RPMI7951 (cell line): ENCODE results near the gene PHLDB2. TPM values are rescaled to one million over a fixed set of nuclear protein-coding genes. Genes with fewer than 3 reads are reported as not detected.

Experiments used
- DNase-seq: peaks from one replicate; pipeline ENCODE4 v3.0.0-alpha.2; 2012; ENCODE audit warnings: low read depth
- total RNA-seq: library from RNA; depleted of rRNA; stranded (reverse); fragments of >200 nt; shearing (Covaris generic); gene quantifications from 2 replicates; pipeline ENCODE4 v1.2.3, GENCODE V29; 2014; rRNA removed

The PHLDB2 gene
- total RNA-seq, 1 experiment from 2014 or later = 122 TPM

DNA sequence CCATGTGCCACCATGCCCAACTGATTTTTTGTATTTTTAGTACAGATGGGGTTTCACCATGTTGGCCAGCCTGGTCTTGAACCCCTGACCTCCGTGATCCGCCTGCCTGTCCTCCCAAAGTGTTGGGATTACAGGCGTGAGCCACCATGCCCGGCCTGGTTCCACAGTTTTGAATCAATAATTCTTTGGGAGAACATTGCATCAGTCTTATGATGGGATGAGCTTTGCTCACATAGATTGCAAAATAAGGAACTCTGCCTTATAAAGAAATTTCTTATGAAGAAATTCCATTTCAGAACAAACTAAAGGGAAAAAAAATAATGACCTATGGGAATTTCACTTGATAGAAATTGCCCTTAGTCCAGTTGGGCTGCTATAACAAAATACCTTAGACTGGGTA, 159.6 kb downstream of the PHLDB2 start:
- DNase-seq = no peak

DNA sequence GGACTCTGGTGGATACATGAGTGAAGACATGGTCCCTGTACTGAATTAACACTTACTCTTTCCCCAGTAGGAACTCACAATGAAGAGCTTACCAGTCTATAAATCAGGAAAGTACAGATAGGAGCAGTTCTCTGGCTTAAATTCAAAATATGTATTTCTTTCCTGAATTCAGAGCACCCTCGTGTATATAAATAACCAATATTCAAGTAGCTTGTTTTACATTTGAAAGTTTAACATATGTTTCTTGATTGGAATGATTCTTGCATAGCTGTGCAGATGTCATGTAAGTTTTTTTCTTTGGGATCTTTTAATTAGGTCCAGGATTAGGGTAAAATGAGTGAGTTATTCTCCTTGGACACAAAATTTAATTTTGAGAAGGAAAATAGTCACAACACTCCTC, 160.7 kb downstream of the PHLDB2 start:
- no peak for DNase-seq

DNA sequence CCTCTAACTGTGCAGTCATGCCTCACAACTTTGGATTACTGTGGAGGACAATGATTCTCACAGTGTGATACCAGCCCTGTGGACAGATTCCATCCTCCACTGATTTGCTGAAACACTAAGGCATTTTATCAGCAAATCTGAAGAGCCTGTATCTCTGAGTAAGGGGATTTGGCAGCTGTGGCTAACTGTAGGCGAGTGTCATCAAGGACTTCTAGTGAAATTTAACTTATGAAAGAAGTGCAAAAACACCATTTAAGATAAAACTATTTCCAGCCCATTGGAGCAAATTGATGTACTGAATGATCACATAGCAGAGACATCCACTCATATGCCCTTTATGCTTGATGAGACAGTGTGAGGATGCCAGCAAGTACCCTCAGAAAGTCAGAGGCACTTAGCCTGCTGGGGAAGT, 161.6 kb downstream of the PHLDB2 start:
- no peak for DNase-seq

Other genes starting within 250 kb of the PHLDB2 start
- 1.5 and 1.6 TPM in 2 replicates for gene PLCXD2, start 184.6 kb upstream of the PHLDB2 start, total RNA-seq
- gene ABHD10, start 119.8 kb downstream of the PHLDB2 start, total RNA-seq = 37.0 and 42.5 TPM in 2 replicates
- 0.39 and 0.48 TPM in 2 replicates for gene TAGLN3, start 139.7 kb downstream of the PHLDB2 start, total RNA-seq
- gene TMPRSS7, start 175.5 kb downstream of the PHLDB2 start, total RNA-seq = not detected in 2 replicates
- 6.4 and 7.4 TPM in 2 replicates for gene C3orf52, start 227.1 kb downstream of the PHLDB2 start, total RNA-seq